Urinary bladder (tissue), 4 donors: Measurements from ENCODE around the gene DCUN1D2. TPM values are rescaled to one million over a fixed set of nuclear protein-coding genes. Genes with fewer than 3 reads are reported as not detected.

Source experiments
- DNase-seq: peaks from one replicate; pipeline ENCODE4 v3.0.0-alpha.2; 2015; ENCODE audit errors: extremely low spot score
- H3K27ac ChIP-seq: one replicate; pipeline ENCODE4 v1.5.1; 2013; ENCODE audit warnings: low read depth, mild to moderate bottlenecking, moderate library complexity
- H3K36me3 ChIP-seq: one replicate; pipeline ENCODE4 v1.6.1; 2013; ENCODE audit warnings: mild to moderate bottlenecking, moderate library complexity; ENCODE audit not compliant: insufficient read depth
- H3K4me1 ChIP-seq: one replicate; pipeline ENCODE4 v1.6.1; 2013; ENCODE audit warnings: mild to moderate bottlenecking, moderate library complexity; ENCODE audit not compliant: insufficient read depth
- H3K4me3 ChIP-seq: one replicate; pipeline ENCODE4 v1.5.1; 2013; ENCODE audit warnings: low read depth, low read length
- WGBS: extraction: QIAGEN DNeasy Blood & Tissue Kit; methylation state at CpG from one replicate; pipeline ENCODE4 v1.1.7; 2013; 5-methylcytosine and 5-hydroxymethylcytosine counted together
- polyA plus RNA-seq: library from polyadenylated mRNA; stranded (reverse); fragments of 200-250 nt; gene quantifications from one replicate; pipeline ENCODE4 v1.2.3, GENCODE V29; 2013
- total RNA-seq: library from RNA; depleted of rRNA; stranded (reverse); fragments of >200 nt; gene quantifications from one replicate; pipeline ENCODE4 v1.2.3, GENCODE V29; 2014
- donor health status: healthy with polysubstance abuse.
- donor health status: healthy.

Gene DCUN1D2
- total RNA-seq (21.3 TPM), polyA plus RNA-seq (14.7 TPM)

GRCh38 chr13:113490496-113491417 lies at the start of gene DCUN1D2:
Gene DCUN1D2 (minus strand): TSS chr13:113490711. CDS start chr13:113490669, 42 bp downstream.
- Histone ChIP-seq H3K36me3 (no peaks in the 10 kb centered on the region), H3K4me3 (peak within 1 kb of the TSS; percentile 90), H3K4me1 (no peaks in the 10 kb centered on the region), H3K27ac (peak within 1 kb of the TSS; percentile 87)
- under 1% methylated on average over 115 of the region's 115 CpGs for WGBS
- DNase-seq, result peak; percentile 74

GRCh38 chr13:113539822-113540221 lies 49.3 kb upstream of the DCUN1D2 start:
- DNase-seq, result no peak
- Histone ChIP-seq H3K27ac (no peak overlapping the region), H3K36me3 (peaks cover 4% of the 10 kb centered on the region), H3K4me1 (no peaks in the 10 kb centered on the region), H3K4me3 (no peak overlapping the region)
- 92% methylated on average over 15 of the region's 15 CpGs for WGBS

- WGBS, result 93% methylated on average over 18 of the region's 18 CpGs
- no peak for DNase-seq
These were observed 48.7 kb upstream of the DCUN1D2 start for GRCh38 chr13:113539176-113539575.

DNA sequence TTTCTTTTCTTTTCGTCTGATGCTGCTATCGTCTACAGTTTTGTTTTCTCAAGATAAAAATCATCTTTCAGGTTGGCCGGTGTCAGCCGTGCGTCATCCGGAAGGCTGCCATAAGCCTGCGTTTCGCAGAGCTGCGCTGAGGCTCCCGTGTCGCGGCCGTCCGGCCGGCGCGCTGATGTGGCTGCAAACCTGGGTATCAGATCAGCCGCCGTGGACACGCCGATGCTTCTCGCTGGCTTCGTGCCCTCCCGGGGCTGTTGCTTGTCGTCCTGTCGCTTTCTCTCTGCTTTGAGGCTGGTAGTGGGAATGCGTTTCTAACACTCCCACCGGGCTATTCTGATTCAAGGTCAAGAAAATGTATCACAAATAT lies 48.2 kb upstream of the DCUN1D2 start:
- WGBS, result 94% methylated on average over 28 of the region's 28 CpGs
- H3K4me1 ChIP-seq, result no peaks in the 10 kb centered on the region
- DNase-seq, result no peak
- H3K36me3 ChIP-seq, result peaks cover 4% of the 10 kb centered on the region
- H3K27ac ChIP-seq, result no peak overlapping the region
- H3K4me3 ChIP-seq, result no peak overlapping the region

More at GRCh38 chr13:113539176-113539575, 48.7 kb upstream of the DCUN1D2 start:
- Histone ChIP-seq H3K4me3 (no peak overlapping the region), H3K27ac (no peak overlapping the region), H3K36me3 (peaks cover 4% of the 10 kb centered on the region), H3K4me1 (no peaks in the 10 kb centered on the region)

DNA sequence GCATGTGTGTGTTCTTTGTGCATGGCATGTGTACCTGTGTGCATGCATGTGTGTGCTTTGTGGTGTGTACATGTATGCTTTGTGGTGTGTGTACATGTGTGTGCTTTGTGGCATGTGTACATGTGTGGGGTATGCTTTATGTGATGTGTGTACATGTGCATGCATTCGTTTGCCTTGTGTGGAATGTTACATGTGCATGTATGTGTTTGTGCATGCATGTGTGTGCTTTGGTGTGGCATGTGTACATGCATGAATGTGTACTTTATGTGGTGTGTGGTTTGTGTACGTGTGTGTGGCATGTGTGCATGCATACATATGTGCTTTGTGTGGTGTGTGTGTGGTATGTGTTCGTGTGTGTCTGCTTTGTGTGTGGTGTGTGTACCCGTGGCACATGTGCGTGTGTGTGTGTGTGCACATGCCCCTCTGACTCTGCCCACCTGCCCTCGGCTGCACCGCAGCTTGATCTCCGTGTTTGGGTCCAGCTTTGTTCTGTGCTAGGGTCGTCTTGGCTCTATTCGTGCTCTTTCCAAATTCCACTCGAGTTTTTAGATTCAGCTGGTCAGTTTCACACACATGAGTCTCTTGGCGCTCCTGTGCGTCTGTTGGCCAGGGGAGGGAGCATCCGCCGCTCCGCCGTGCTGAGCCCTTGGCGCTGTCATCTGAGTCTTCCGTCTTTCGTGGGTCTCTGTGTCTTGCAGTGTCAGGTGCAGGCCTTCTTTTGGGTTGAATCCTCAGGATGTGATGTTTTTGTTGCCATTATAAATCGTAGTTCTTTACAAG lies 47.6 kb upstream of the DCUN1D2 start:
- no peak for DNase-seq
- 94% methylated on average over 21 of the region's 21 CpGs for WGBS
- peaks cover 4% of the 10 kb centered on the region for H3K36me3 ChIP-seq
- H3K4me3 ChIP-seq, result no peak overlapping the region
- no peaks in the 10 kb centered on the region for H3K4me1 ChIP-seq
- H3K27ac ChIP-seq, result no peak overlapping the region

DNA sequence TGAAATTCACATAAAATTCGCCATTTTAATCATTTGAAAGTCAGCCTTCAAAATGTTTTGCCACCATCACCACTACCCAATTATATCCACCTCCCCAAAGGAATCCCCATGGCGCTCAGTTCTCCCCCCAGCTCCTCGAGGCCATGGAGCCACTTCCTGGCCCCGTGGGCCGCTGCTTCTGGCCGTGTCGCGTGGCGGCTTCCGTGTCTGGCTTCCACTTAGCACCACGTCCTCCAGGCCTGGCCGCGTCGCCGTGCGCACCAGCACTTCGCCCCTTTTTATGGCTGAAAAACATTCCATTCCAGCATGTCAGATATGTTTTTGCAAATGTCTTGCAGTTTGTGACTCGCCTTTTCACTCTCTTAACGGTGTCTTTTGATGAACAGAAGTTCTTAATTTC lies 46.7 kb upstream of the DCUN1D2 start:
- H3K27ac ChIP-seq, result no peak overlapping the region
- no peak overlapping the region for H3K4me3 ChIP-seq
- H3K36me3 ChIP-seq, result peaks cover 4% of the 10 kb centered on the region
- WGBS, result 95% methylated on average over 19 of the region's 19 CpGs
- DNase-seq, result no peak
- no peaks in the 10 kb centered on the region for H3K4me1 ChIP-seq

DNA sequence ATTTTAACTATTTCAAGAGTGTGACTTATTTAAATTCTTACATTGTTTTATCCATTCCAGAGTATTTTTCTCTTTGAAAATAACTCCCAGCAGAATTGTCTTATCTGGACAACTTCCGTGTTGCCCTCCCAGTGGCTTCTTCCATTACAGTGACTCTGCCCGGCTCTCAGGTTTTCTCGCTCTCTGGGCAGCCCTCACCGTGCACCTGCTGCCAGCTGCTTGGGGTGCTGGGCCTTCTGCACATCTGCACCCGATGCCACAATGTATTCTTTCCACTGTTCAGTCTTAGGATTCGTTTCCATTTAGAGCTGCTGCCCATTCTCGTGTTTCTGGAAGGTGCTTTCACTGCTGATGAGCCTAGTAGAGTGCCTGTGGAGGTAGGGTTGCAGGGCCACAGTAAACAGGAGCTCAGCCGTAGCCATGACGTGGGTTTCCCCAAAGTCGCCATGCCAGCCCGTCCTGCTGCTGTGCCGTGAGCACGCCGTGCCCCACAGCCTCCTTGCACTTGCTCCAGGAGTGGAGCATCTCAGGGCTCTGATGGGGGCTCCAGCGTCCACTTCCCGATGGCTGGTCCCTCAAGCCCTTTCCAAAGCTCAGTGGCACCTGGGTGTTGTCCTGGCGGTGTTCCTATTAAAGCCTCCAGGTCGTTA lies 46.1 kb upstream of the DCUN1D2 start:
- H3K4me1 ChIP-seq, result no peaks in the 10 kb centered on the region
- DNase-seq, result no peak
- H3K27ac ChIP-seq, result no peak overlapping the region
- 95% methylated on average over 18 of the region's 18 CpGs for WGBS
- peaks cover 4% of the 10 kb centered on the region for H3K36me3 ChIP-seq
- H3K4me3 ChIP-seq, result no peak overlapping the region

DNA sequence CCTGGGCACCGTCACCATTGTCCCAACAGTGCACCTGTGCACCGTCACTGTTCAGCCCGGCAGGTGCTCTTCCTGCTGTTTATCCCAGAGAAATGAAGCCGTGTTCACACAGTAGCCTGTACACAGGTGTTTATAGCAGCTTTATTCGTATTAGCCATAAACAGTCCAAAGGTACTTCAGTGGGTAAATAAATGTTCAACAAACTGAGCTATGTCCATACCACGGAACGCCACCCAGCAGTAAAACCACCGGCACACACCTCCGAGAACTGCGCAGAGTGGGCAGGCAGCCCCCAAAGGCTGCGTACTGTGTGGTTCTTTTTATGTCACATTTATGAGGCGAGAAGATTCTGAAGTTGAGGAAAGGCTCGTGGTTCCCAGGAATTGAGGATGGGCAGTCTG lies 44.9 kb upstream of the DCUN1D2 start:
- peaks cover 4% of the 10 kb centered on the region for H3K36me3 ChIP-seq
- 94% methylated on average over 13 of the region's 13 CpGs for WGBS
- no peak overlapping the region for H3K27ac ChIP-seq
- no peak overlapping the region for H3K4me3 ChIP-seq
- H3K4me1 ChIP-seq, result no peaks in the 10 kb centered on the region
- no peak for DNase-seq

GRCh38 chr13:113534236-113534860 lies 43.8 kb upstream of the DCUN1D2 start:
- H3K4me3 ChIP-seq, result no peak overlapping the region
- no peak for DNase-seq

DNA sequence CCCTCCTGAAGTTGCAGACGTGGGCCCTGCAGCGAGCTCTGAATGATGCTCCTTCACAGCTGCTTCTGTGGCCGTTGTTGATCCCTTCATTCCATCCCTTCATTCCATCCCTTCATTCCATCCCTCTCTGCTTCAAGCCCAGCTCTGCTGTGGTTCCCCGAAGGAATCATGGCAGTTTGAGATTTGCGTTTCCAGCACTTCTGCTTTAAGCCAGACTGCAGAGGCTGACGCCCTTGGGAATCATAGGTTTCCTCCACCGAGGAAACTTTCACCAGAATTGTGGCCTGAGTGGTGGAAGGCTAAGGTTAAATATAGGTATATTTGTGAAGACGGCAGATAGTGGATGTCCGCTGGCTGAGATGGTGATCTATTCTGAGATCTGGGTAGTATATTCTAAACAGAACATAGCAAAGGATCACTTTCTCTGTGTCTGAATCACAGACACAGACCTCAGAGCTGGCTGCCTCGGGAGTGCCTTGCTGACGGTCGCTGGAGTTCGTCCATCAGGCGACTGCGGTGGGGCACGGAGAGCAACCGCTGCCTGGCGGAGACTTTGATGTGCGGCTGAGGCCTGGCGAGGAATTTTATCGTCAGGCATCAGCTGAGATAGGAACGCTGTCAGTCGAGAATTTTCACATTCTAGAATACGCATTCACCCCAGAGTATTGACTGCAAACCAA lies 42.8 kb upstream of the DCUN1D2 start:
- WGBS, result 39% methylated on average over 24 of the region's 24 CpGs
- Histone ChIP-seq H3K4me1 (peaks cover under 1% of the 10 kb centered on the region), H3K4me3 (no peak overlapping the region), H3K27ac (no peak overlapping the region), H3K36me3 (no peaks in the 10 kb centered on the region)
- peak; percentile 42 for DNase-seq

More at GRCh38 chr13:113534236-113534860, 43.8 kb upstream of the DCUN1D2 start:
- H3K27ac ChIP-seq, result no peak overlapping the region
- H3K4me1 ChIP-seq, result no peaks in the 10 kb centered on the region
- WGBS, result 90% methylated on average over 12 of the region's 12 CpGs
- no peaks in the 10 kb centered on the region for H3K36me3 ChIP-seq

- WGBS, result 62% methylated on average over 16 of the region's 16 CpGs
- Histone ChIP-seq H3K4me3 (no peak overlapping the region), H3K27ac (no peak overlapping the region), H3K36me3 (no peaks in the 10 kb centered on the region), H3K4me1 (peaks cover 3% of the 10 kb centered on the region)
- no peak for DNase-seq
These were observed 41.8 kb upstream of the DCUN1D2 start for GRCh38 chr13:113532156-113532806.

GRCh38 chr13:113531041-113531873 lies 40.7 kb upstream of the DCUN1D2 start:
- Histone ChIP-seq H3K36me3 (no peaks in the 10 kb centered on the region), H3K4me3 (no peak overlapping the region), H3K27ac (no peak overlapping the region), H3K4me1 (peaks cover 3% of the 10 kb centered on the region)
- WGBS, result 96% methylated on average over 49 of the region's 49 CpGs
- DNase-seq, result no peak
